ENCODE data around the gene PTH1R. TPM values are rescaled to one million over a fixed set of nuclear protein-coding genes. Genes with fewer than 3 reads are reported as not detected.
"Not testable (repeated sequence)": the region's sequence is repeated elsewhere in the genome, so short reads cannot be mapped to it uniquely, and the experiment has no call there.

PTH1R gene
- total and polyA plus RNA-seq, 4 donors = 7.8 to 25.0 (median 13.0) TPM

DNA sequence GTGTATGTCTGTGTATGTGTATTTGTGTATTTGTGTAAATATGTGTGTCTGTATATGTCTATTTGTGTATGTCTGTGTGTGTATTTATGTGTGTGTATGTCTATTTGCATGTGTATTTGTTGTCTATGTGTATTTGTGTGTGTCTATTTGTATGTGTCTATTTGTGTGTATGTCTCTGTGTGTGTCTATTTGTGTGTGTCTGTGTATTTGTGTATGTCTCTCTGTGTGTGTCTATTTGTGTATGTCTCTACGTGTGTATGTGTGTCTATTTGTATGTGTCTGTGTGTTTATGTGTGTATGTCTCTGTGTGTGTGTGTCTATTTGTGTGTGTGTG is 30.4 kb downstream of the PTH1R start:
- WGBS (ENCODE audit: insufficient coverage) = 83% methylated on average over 1 of the region's 1 CpG
- Histone ChIP-seq H3K4me3 (ENCODE audit: low read depth, low read length) (no peak overlapping the region), H3K36me3 (ENCODE audit: control insufficient read depth, insufficient read depth, low read length) (peaks cover 3% of the 10 kb centered on the region), H3K27me3 (ENCODE audit: control insufficient read depth, insufficient read depth, low read length) (no peaks in the 10 kb centered on the region), H3K4me1 (ENCODE audit: control insufficient read depth, insufficient read depth, low read length) (peaks cover 20% of the 10 kb centered on the region), H3K9me3 (ENCODE audit: control insufficient read depth, insufficient read depth, low read length) (no peaks in the 10 kb centered on the region), H3K27ac (ENCODE audit: low read depth, low read length) (no peak overlapping the region)
- no peak for DNase-seq (ENCODE audit: low read depth in 4 of 6, low spot score in 6 of 6)

DNA sequence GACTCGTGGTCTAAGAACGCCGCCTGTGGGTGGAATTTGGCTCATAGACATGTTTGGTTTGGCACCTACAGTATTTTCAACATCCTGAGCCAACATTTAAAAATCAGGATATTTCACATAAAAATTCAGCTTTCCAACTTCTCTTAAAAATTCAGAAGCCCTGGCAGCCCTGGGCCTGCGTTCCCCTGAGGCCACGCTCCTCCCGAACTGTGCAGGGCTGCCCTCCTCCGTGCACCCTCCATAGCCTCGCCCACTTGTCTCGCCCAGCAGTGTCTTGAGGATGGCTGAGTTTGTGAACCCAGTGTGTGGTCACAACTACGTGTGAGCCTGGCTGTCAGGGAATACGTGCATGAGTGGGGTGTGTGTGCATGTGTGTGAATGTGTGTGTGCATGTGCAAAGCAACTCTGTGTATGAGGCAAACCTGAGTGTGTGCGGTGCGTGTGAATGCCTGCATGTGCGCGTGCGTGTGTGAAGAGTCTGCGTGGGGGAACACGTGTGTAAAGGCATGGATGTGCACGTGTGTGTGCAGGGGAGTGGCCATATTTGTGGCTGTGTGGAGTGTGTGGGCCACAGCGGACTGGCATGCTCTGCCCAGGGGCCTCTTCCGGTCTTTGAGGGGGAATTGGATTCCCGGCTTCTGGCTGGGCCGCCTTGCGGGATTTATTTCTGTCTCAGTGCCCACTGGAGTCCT is 30.9 kb downstream of the PTH1R start:
- 69% methylated on average over 19 of the region's 24 CpGs for WGBS (ENCODE audit: insufficient coverage)
- Histone ChIP-seq H3K36me3 (ENCODE audit: control insufficient read depth, insufficient read depth, low read length) (no peaks in the 10 kb centered on the region), H3K9me3 (ENCODE audit: control insufficient read depth, insufficient read depth, low read length) (no peaks in the 10 kb centered on the region), H3K27ac (ENCODE audit: low read depth, low read length) (no peak overlapping the region), H3K4me1 (ENCODE audit: control insufficient read depth, insufficient read depth, low read length) (peaks cover 20% of the 10 kb centered on the region), H3K4me3 (ENCODE audit: low read depth, low read length) (no peak overlapping the region), H3K27me3 (ENCODE audit: control insufficient read depth, insufficient read depth, low read length) (no peaks in the 10 kb centered on the region)
- DNase-seq (ENCODE audit: low read depth in 4 of 6, low spot score in 6 of 6) = peak in 1 of 6 donors; percentile 57

DNA sequence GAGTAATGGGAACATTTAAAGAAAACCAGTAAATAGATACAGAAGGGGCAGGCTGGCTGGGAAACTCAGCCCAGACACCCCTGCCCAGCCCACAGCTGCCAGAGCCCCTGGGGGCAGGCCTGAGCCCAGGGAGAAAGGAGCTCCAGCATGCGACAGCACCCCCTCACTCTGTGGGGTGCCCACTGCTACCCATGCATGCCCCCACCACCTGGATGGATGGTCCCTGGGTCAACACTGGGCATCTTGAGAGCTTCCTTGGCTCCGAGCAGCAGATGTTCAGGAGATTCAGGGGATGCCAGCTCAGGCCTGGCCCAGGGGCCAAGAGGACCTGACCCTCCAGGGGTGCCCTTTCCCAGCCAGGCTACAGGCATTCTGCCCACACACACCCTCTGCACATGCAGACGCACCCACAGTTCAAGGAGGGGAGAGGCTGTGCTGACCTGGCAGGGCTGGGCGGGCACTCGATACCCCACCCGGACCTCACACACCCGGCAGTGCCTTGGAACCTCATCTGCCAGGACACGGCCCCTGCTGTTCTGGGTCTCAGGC is 31.5 kb downstream of the PTH1R start:
- no peaks in the 10 kb centered on the region for H3K36me3 ChIP-seq (ENCODE audit: control insufficient read depth, insufficient read depth, low read length)
- H3K4me1 ChIP-seq (ENCODE audit: control insufficient read depth, insufficient read depth, low read length) = peaks cover 20% of the 10 kb centered on the region
- H3K9me3 ChIP-seq (ENCODE audit: control insufficient read depth, insufficient read depth, low read length) = no peaks in the 10 kb centered on the region
- H3K27me3 ChIP-seq (ENCODE audit: control insufficient read depth, insufficient read depth, low read length) = no peaks in the 10 kb centered on the region
- no peak overlapping the region for H3K4me3 ChIP-seq (ENCODE audit: low read depth, low read length)
- no peak for DNase-seq (ENCODE audit: low read depth in 4 of 6, low spot score in 6 of 6)
- 65% methylated on average over 8 of the region's 8 CpGs for WGBS (ENCODE audit: insufficient coverage)
- no peak overlapping the region for H3K27ac ChIP-seq (ENCODE audit: low read depth, low read length)

- H3K9me3 ChIP-seq (ENCODE audit: control insufficient read depth, insufficient read depth, low read length) = no peaks in the 10 kb centered on the region
- H3K36me3 ChIP-seq (ENCODE audit: control insufficient read depth, insufficient read depth, low read length) = no peaks in the 10 kb centered on the region
- H3K27ac ChIP-seq (ENCODE audit: low read depth, low read length) = no peak overlapping the region
- H3K4me3 ChIP-seq (ENCODE audit: low read depth, low read length) = no peak overlapping the region
- H3K27me3 ChIP-seq (ENCODE audit: control insufficient read depth, insufficient read depth, low read length) = no peaks in the 10 kb centered on the region
- DNase-seq (ENCODE audit: low read depth in 4 of 6, low spot score in 6 of 6) = peak in 5 of 6 donors; percentile 57 to 93 (median 71)
- peaks cover 20% of the 10 kb centered on the region for H3K4me1 ChIP-seq (ENCODE audit: control insufficient read depth, insufficient read depth, low read length)
- 9% methylated on average over 15 of the region's 18 CpGs for WGBS (ENCODE audit: insufficient coverage)
These were observed 32.1 kb downstream of the PTH1R start for GRCh38 chr3:46909535-46910161.

GRCh38 chr3:46910166-46910760 is 32.7 kb downstream of the PTH1R start:
- no peaks in the 10 kb centered on the region for H3K27me3 ChIP-seq (ENCODE audit: control insufficient read depth, insufficient read depth, low read length)
- H3K4me3 ChIP-seq (ENCODE audit: low read depth, low read length) = no peak overlapping the region
- H3K4me1 ChIP-seq (ENCODE audit: control insufficient read depth, insufficient read depth, low read length) = peaks cover 20% of the 10 kb centered on the region
- no peaks in the 10 kb centered on the region for H3K36me3 ChIP-seq (ENCODE audit: control insufficient read depth, insufficient read depth, low read length)
- DNase-seq (ENCODE audit: low read depth in 4 of 6, low spot score in 6 of 6) = no peak
- no peak overlapping the region for H3K27ac ChIP-seq (ENCODE audit: low read depth, low read length)
- 95% methylated on average over 6 of the region's 6 CpGs for WGBS (ENCODE audit: insufficient coverage)
- no peaks in the 10 kb centered on the region for H3K9me3 ChIP-seq (ENCODE audit: control insufficient read depth, insufficient read depth, low read length)

DNA sequence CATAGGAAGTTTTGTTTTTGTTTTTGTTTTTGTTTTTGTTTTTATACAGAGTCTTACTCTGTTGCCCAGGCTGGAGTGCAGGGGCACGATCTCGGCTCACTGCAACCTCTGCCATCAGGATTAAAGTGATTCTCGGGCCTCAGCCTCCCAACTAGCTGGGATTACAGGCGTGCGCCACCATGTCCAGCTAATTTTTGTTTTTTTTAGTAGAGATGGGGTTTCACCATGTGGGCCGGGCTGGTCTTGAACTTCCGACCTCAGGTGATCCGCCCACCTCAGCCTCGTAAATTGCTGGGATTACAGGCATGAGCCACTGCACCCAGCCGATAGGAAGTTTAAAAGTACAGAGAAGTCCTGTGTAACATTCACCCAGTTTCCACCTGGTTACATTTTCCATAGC is 33.4 kb downstream of the PTH1R start:
- H3K4me3 ChIP-seq (ENCODE audit: low read depth, low read length); H3K27ac ChIP-seq (ENCODE audit: low read depth, low read length); H3K9me3 ChIP-seq (ENCODE audit: control insufficient read depth, insufficient read depth, low read length); DNase-seq (ENCODE audit: low read depth in 4 of 6, low spot score in 6 of 6); H3K36me3 ChIP-seq (ENCODE audit: control insufficient read depth, insufficient read depth, low read length); H3K27me3 ChIP-seq (ENCODE audit: control insufficient read depth, insufficient read depth, low read length): not testable (repeated sequence)
- 91% methylated on average over 7 of the region's 10 CpGs for WGBS (ENCODE audit: insufficient coverage)
- peaks cover 20% of the 10 kb centered on the region for H3K4me1 ChIP-seq (ENCODE audit: control insufficient read depth, insufficient read depth, low read length)

GRCh38 chr3:46912986-46913385 is 35.5 kb downstream of the PTH1R start:
- no CpG with 5 or more reads among the region's 3 CpGs for WGBS (ENCODE audit: insufficient coverage)
- H3K36me3 ChIP-seq (ENCODE audit: control insufficient read depth, insufficient read depth, low read length) = peaks cover 3% of the 10 kb centered on the region
- peaks cover 20% of the 10 kb centered on the region for H3K4me1 ChIP-seq (ENCODE audit: control insufficient read depth, insufficient read depth, low read length)
- H3K9me3 ChIP-seq (ENCODE audit: control insufficient read depth, insufficient read depth, low read length) = no peaks in the 10 kb centered on the region
- H3K4me3 ChIP-seq (ENCODE audit: low read depth, low read length) = no peak overlapping the region
- H3K27ac ChIP-seq (ENCODE audit: low read depth, low read length) = no peak overlapping the region
- DNase-seq (ENCODE audit: low read depth in 4 of 6, low spot score in 6 of 6) = no peak
- no peaks in the 10 kb centered on the region for H3K27me3 ChIP-seq (ENCODE audit: control insufficient read depth, insufficient read depth, low read length)

DNA sequence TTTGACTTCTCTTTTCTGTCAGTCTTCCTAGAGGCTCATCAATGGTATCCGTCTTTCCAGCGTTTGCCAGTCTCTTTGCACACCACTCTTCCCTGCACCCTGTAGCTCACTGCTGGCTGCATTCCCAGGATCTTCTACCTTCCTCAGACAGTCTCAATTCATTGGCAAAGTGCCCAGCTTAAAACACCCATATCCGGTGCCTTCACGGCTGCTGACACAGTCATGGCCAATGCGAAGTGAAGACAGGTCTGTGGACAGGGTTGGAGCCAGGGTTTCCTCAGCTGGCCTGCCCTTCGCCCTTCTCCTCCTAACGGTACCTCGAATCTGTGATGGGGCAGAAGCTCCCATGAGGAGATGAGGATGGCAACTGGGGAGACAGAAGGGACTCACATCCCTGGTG is 36.1 kb downstream of the PTH1R start:
- H3K4me1 ChIP-seq (ENCODE audit: control insufficient read depth, insufficient read depth, low read length) = peaks cover 15% of the 10 kb centered on the region
- H3K4me3 ChIP-seq (ENCODE audit: low read depth, low read length) = no peak overlapping the region
- peaks cover 6% of the 10 kb centered on the region for H3K36me3 ChIP-seq (ENCODE audit: control insufficient read depth, insufficient read depth, low read length)
- no peaks in the 10 kb centered on the region for H3K27me3 ChIP-seq (ENCODE audit: control insufficient read depth, insufficient read depth, low read length)
- no peaks in the 10 kb centered on the region for H3K9me3 ChIP-seq (ENCODE audit: control insufficient read depth, insufficient read depth, low read length)
- 26% methylated on average over 4 of the region's 8 CpGs for WGBS (ENCODE audit: insufficient coverage)
- DNase-seq (ENCODE audit: low read depth in 4 of 6, low spot score in 6 of 6) = peak in 3 of 6 donors; percentile 32 to 87 (median 68)
- no peak overlapping the region for H3K27ac ChIP-seq (ENCODE audit: low read depth, low read length)

GRCh38 chr3:46914849-46915248 is 37.3 kb downstream of the PTH1R start:
- no CpG with 5 or more reads among the region's 7 CpGs for WGBS (ENCODE audit: insufficient coverage)
- H3K27me3 ChIP-seq (ENCODE audit: control insufficient read depth, insufficient read depth, low read length) = no peaks in the 10 kb centered on the region
- H3K9me3 ChIP-seq (ENCODE audit: control insufficient read depth, insufficient read depth, low read length) = no peaks in the 10 kb centered on the region
- peaks cover 12% of the 10 kb centered on the region for H3K36me3 ChIP-seq (ENCODE audit: control insufficient read depth, insufficient read depth, low read length)
- peaks cover 3% of the 10 kb centered on the region for H3K4me1 ChIP-seq (ENCODE audit: control insufficient read depth, insufficient read depth, low read length)
- H3K27ac ChIP-seq (ENCODE audit: low read depth, low read length) = no peak overlapping the region
- no peak overlapping the region for H3K4me3 ChIP-seq (ENCODE audit: low read depth, low read length)
- no peak for DNase-seq (ENCODE audit: low read depth in 4 of 6, low spot score in 6 of 6)
